Caco-2 (cell line): ENCODE measurements around the gene TSPAN31. TPM values are rescaled to one million over a fixed set of nuclear protein-coding genes. Genes with fewer than 3 reads are reported as not detected.
A peak's percentile ranks its signal among the peaks of the same experiment; 100 is the strongest.

Experiments used
- BruUV-seq: library from RNA; stranded (reverse); fragments of 400-500 nt; replicated peaks from 2 replicates; lab custom pipeline; 2021; lab: Mats Ljungman, UMichigan
- CTCF ChIA-PET: fragments of 300-600 bp; sonication (Branson Sonifier 250); formaldehyde crosslinking; loops from one replicate; lab custom pipeline; 2022; ENCODE audit warnings: antibody characterized with exemption; lab: Charles Lee
- POLR2A ChIA-PET: fragments of 300-600 bp; sonication (Branson Sonifier 250); formaldehyde crosslinking; loops from one replicate; lab custom pipeline; 2022; ENCODE audit warnings: antibody characterized with exemption; lab: Charles Lee
- DNase-seq, 2 experiments: peaks; one replicate each; pipeline versions ENCODE4 v3.0.0 to v3.0.0-alpha.2; 2020 to 2022
- H3K27me3 ChIP-seq: replicated peaks from 2 replicates; pipeline ENCODE4 v1.6.0; 2011; ENCODE audit warnings: low read length; ENCODE audit not compliant: control insufficient read depth, insufficient read depth
- H3K36me3 ChIP-seq: 2 replicates; pipeline ENCODE4 v1.5.1; 2011; ENCODE audit warnings: low read length; ENCODE audit not compliant: control insufficient read depth, insufficient read depth
- H3K4me1 ChIP-seq: fragments of 250-450 bp; sonication (Bioruptor Pico); 2 replicates; pipeline ENCODE4 v1.5.1; 2020; ENCODE audit warnings: mild to moderate bottlenecking
- H3K4me3 ChIP-seq: 2 replicates; pipeline ENCODE4 v1.5.1; 2011; ENCODE audit warnings: low read depth, mild to moderate bottlenecking, control low read depth, low read length
- H3K9me3 ChIP-seq: fragments of 250-450 bp; sonication (Bioruptor Pico); 2 replicates; pipeline ENCODE4 v1.5.1; 2020; ENCODE audit warnings: mild to moderate bottlenecking, moderate library complexity
- H3K27ac Mint-ChIP-seq: one replicate; pipeline ENCODE4 v1.8.0; 2022; ENCODE audit warnings: mixed read lengths; ENCODE audit not compliant: unreplicated experiment
- H3K27me3 Mint-ChIP-seq: one replicate; pipeline ENCODE4 v1.8.0; 2022; ENCODE audit warnings: mixed read lengths; ENCODE audit not compliant: insufficient read depth, unreplicated experiment
- H3K36me3 Mint-ChIP-seq: one replicate; pipeline ENCODE4 v1.8.0; 2022; ENCODE audit warnings: mild to moderate bottlenecking, mixed read lengths; ENCODE audit not compliant: insufficient read depth, unreplicated experiment
- H3K4me1 Mint-ChIP-seq: one replicate; pipeline ENCODE4 v1.8.0; 2022; ENCODE audit warnings: low read depth, mixed read lengths; ENCODE audit not compliant: unreplicated experiment
- H3K4me3 Mint-ChIP-seq: one replicate; pipeline ENCODE4 v1.8.0; 2022; ENCODE audit warnings: mild to moderate bottlenecking, moderate library complexity, mixed read lengths; ENCODE audit not compliant: unreplicated experiment
- H3K9me3 Mint-ChIP-seq: one replicate; pipeline ENCODE4 v1.8.0; 2022; ENCODE audit warnings: mixed read lengths; ENCODE audit not compliant: unreplicated experiment
- CTCF ChIP-seq, 2 experiments: fragments of 200-600 bp in 1 of 2; IDR thresholded peaks; 1 replicate in 1 of 2; 2 replicates in 1 of 2; pipeline versions ENCODE4 v1.5.1 to v1.8.0; 2011 to 2022; ENCODE audit warnings: antibody characterized with exemption in 1 of 2, control low read depth in 1 of 2, inconsistent platforms in 1 of 2, low read depth in 1 of 2, low read length in 1 of 2, mild to moderate bottlenecking in 1 of 2, moderate library complexity in 1 of 2; ENCODE audit not compliant: insufficient read depth in 1 of 2, severe bottlenecking in 1 of 2, unreplicated experiment in 1 of 2
- intact Hi-C: fragments of 100-400 bp; cut with micrococcal nuclease; formaldehyde crosslinking; loops from one replicate; pipeline ENCODE4 v1.10.0; 2022; ENCODE audit not compliant: unreplicated experiment
- total RNA-seq: library from RNA; stranded (reverse); gene quantifications from 2 replicates; pipeline ENCODE4 v1.2.3, GENCODE V29; 2022

Gene TSPAN31
- total RNA-seq, 1 experiment from 2014 or later: 23.3 TPM

GRCh38 chr12:57739387-57739786, 5.5 kb upstream of the TSPAN31 start:
- no TSS peak for BruUV-seq
- ChIA-PET POLR2A (no interaction called here), CTCF (no interaction called here)
- Histone ChIP-seq H3K36me3 (no peaks in the 10 kb centered on the region), H3K4me1 (peaks cover 12% of the 10 kb centered on the region), H3K4me3 (no peak overlapping the region), H3K9me3 (no peaks in the 10 kb centered on the region), H3K27me3 (peaks cover 4% of the 10 kb centered on the region)
- DNase-seq: no peak
- peaks cover 29% of the 10 kb centered on the region for H3K27me3 Mint-ChIP-seq
- H3K27ac Mint-ChIP-seq: no peak overlapping the region
- H3K4me3 Mint-ChIP-seq: peak overlapping the region; percentile 21
- H3K9me3 Mint-ChIP-seq: no peaks in the 10 kb centered on the region
- intact Hi-C loops: loop anchor here (5.0 kb wide), 2 partner anchors 47 to 282 kb away; partner anchors contain the start of genes GLI1, INHBE and OS9
- no peak for TF ChIP-seq CTCF (IDR thresholded peaks at IDR 0.05; ENCODE audit: insufficient read depth in 1 of 2, low read depth in 1 of 2, low read length in 1 of 2, severe bottlenecking in 1 of 2, unreplicated experiment in 1 of 2)
- peaks cover 22% of the 10 kb centered on the region for H3K4me1 Mint-ChIP-seq
- H3K36me3 Mint-ChIP-seq: peaks cover 5% of the 10 kb centered on the region

GRCh38 chr12:57739914-57740538, 4.8 kb upstream of the TSPAN31 start:
- ChIA-PET CTCF (no interaction called here), POLR2A (no interaction called here)
- Histone ChIP-seq H3K4me1 (peaks cover 12% of the 10 kb centered on the region), H3K4me3 (no peak overlapping the region), H3K36me3 (no peaks in the 10 kb centered on the region), H3K9me3 (no peaks in the 10 kb centered on the region), H3K27me3 (peaks cover 4% of the 10 kb centered on the region)
- no peak for TF ChIP-seq CTCF (IDR thresholded peaks at IDR 0.05; ENCODE audit: insufficient read depth in 1 of 2, low read depth in 1 of 2, low read length in 1 of 2, severe bottlenecking in 1 of 2, unreplicated experiment in 1 of 2)
- no TSS peak for BruUV-seq
- no peak overlapping the region for H3K4me3 Mint-ChIP-seq
- intact Hi-C loops: loop anchor here (5.0 kb wide), 2 partner anchors 48 to 283 kb away; partner anchors contain the start of genes GLI1, INHBE and OS9
- peaks cover 11% of the 10 kb centered on the region for H3K36me3 Mint-ChIP-seq
- H3K4me1 Mint-ChIP-seq: peaks cover 20% of the 10 kb centered on the region
- DNase-seq: no peak
- H3K27me3 Mint-ChIP-seq: peaks cover 24% of the 10 kb centered on the region
- H3K27ac Mint-ChIP-seq: no peak overlapping the region
- H3K9me3 Mint-ChIP-seq: no peaks in the 10 kb centered on the region

- no peak overlapping the region for H3K4me3 Mint-ChIP-seq
Observed at GRCh38 chr12:57740656-57741412, 4.0 kb upstream of the TSPAN31 start.

More at GRCh38 chr12:57740656-57741412, 4.0 kb upstream of the TSPAN31 start:
- H3K9me3 Mint-ChIP-seq: no peaks in the 10 kb centered on the region
- ChIA-PET CTCF (no interaction called here), POLR2A (no interaction called here)
- no peak for DNase-seq
- no peak for TF ChIP-seq CTCF (IDR thresholded peaks at IDR 0.05; ENCODE audit: insufficient read depth in 1 of 2, low read depth in 1 of 2, low read length in 1 of 2, severe bottlenecking in 1 of 2, unreplicated experiment in 1 of 2)
- peaks cover 19% of the 10 kb centered on the region for H3K36me3 Mint-ChIP-seq
- H3K4me1 Mint-ChIP-seq: peaks cover 21% of the 10 kb centered on the region
- peaks cover 22% of the 10 kb centered on the region for H3K27me3 Mint-ChIP-seq
- intact Hi-C loops: no loop called here
- no TSS peak for BruUV-seq
- no peaks in the 10 kb centered on the region for H3K9me3 ChIP-seq
- H3K4me3 ChIP-seq: no peak overlapping the region
- H3K36me3 ChIP-seq: no peaks in the 10 kb centered on the region
- no peak overlapping the region for H3K27ac Mint-ChIP-seq
- H3K4me1 ChIP-seq: peaks cover 16% of the 10 kb centered on the region
- peaks cover 4% of the 10 kb centered on the region for H3K27me3 ChIP-seq
